Jurkat, Clone E6-1 (cell line): ENCODE data around the gene CCR9.

Experiments
- DNase-seq: peaks from one replicate; pipeline ENCODE4 v3.0.0-alpha.2; 2011; ENCODE audit warnings: low read depth, low spot score
- H3K4me3 ChIP-seq: 2 replicates; pipeline ENCODE4 v1.5.1; 2011; ENCODE audit warnings: mild to moderate bottlenecking, low read length, control low read depth, moderate library complexity

Gene CCR9

GRCh38 chr3:45948311-45948781 is 62.0 kb downstream of the CCR9 start:
- H3K4me3 ChIP-seq, result no peak overlapping the region
- DNase-seq, result no peak

GRCh38 chr3:45948881-45949280 is 62.5 kb downstream of the CCR9 start:
- H3K4me3 ChIP-seq, result no peak overlapping the region
- no peak for DNase-seq

GRCh38 chr3:45949432-45949831 is 63.1 kb downstream of the CCR9 start:
- no peak for DNase-seq
- no peak overlapping the region for H3K4me3 ChIP-seq

- no peak for DNase-seq
- no peak overlapping the region for H3K4me3 ChIP-seq
Observed at GRCh38 chr3:45950131-45950530, 63.8 kb downstream of the CCR9 start.

- H3K4me3 ChIP-seq, result no peak overlapping the region
- DNase-seq, result peak; percentile 66
Observed at GRCh38 chr3:45950686-45951600, 64.6 kb downstream of the CCR9 start.

- H3K4me3 ChIP-seq, result no peak overlapping the region
- no peak for DNase-seq
Observed at GRCh38 chr3:45951946-45952345, 65.6 kb downstream of the CCR9 start.

- no peak for DNase-seq
- H3K4me3 ChIP-seq, result no peak overlapping the region
Observed at GRCh38 chr3:45952456-45952855, 66.1 kb downstream of the CCR9 start.
